ENCODE results near the gene ZCCHC10.
"Not testable (repeated sequence)": the region's sequence is repeated elsewhere in the genome, so short reads cannot be mapped to it uniquely, and the experiment has no call there.

Gene ZCCHC10

DNA sequence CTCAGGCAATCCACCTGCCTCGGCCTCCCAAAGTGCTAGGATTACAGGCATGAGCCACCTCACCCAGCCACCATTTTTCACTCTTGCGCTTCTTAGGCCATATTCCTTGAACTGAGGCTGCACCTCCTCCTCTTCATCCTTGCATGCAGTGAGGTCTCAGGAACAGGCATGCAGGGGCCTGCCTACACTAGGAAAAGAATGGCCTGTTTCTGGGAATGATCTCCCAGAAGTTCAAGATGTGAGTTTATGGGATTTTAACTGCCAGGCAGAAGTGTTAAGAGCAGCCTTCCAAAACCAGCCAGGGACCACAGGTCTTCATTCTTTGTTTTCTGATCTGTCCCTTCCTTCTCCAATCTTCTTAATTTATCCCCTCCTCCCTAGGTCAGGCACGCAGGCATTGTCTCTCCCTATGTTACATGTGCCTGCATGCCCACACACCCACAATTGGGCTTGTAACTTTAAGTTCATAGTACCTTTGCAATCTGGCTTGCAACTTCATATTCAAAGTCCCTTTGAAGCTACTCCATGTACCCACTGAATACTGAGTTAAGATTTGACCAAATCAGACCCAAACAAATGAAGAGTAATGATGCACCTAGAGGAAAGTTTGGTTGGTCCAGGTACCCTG, 14.9 kb upstream of the ZCCHC10 start:
- Histone ChIP-seq H3K4me3 (ENCODE audit: low read length) (no peak overlapping the region), H3K9me2 (replicated peaks; ENCODE audit: insufficient read depth, low read length) (no peaks in the 10 kb centered on the region), H3K27me3 (replicated peaks; ENCODE audit: insufficient read depth, low read length) (no peaks in the 10 kb centered on the region), H2AFZ (ENCODE audit: low read length) (no peak overlapping the region), H3K9ac (ENCODE audit: low read length) (no peak overlapping the region), H4K20me1 (ENCODE audit: insufficient read depth, low read length) (no peaks in the 10 kb centered on the region), H3K36me3 (replicated peaks; ENCODE audit: insufficient read depth, low read length) (no peaks in the 10 kb centered on the region), H3K4me1 (ENCODE audit: low read length) (no peaks in the 10 kb centered on the region), H3K4me2 (ENCODE audit: low read depth, low read length) (no peak overlapping the region), H3K79me2 (ENCODE audit: low read length) (no peaks in the 10 kb centered on the region), H3K27ac (ENCODE audit: low read length) (no peak overlapping the region), H3K9me3 (replicated peaks; ENCODE audit: insufficient read depth, low read length) (no peaks in the 10 kb centered on the region), H3F3A (ENCODE audit: insufficient read depth, low read length) (no peaks in the 10 kb centered on the region)
- no peak for DNase-seq
- no peak for TF ChIP-seq EZH2 (optimal IDR thresholded peaks at IDR 0.05; ENCODE audit: low read depth, low read length)
- TF ChIP-seq EZH2phosphoT487 (IDR thresholded peaks at IDR 0.05; ENCODE audit: low read length): no peak
- TF ChIP-seq, protein P1, sequence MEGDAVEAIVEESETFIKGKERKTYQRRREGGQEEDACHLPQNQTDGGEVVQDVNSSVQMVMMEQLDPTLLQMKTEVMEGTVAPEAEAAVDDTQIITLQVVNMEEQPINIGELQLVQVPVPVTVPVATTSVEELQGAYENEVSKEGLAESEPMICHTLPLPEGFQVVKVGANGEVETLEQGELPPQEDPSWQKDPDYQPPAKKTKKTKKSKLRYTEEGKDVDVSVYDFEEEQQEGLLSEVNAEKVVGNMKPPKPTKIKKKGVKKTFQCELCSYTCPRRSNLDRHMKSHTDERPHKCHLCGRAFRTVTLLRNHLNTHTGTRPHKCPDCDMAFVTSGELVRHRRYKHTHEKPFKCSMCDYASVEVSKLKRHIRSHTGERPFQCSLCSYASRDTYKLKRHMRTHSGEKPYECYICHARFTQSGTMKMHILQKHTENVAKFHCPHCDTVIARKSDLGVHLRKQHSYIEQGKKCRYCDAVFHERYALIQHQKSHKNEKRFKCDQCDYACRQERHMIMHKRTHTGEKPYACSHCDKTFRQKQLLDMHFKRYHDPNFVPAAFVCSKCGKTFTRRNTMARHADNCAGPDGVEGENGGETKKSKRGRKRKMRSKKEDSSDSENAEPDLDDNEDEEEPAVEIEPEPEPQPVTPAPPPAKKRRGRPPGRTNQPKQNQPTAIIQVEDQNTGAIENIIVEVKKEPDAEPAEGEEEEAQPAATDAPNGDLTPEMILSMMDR (IDR thresholded peaks at IDR 0.05; ENCODE audit: low read length): no peak

DNA sequence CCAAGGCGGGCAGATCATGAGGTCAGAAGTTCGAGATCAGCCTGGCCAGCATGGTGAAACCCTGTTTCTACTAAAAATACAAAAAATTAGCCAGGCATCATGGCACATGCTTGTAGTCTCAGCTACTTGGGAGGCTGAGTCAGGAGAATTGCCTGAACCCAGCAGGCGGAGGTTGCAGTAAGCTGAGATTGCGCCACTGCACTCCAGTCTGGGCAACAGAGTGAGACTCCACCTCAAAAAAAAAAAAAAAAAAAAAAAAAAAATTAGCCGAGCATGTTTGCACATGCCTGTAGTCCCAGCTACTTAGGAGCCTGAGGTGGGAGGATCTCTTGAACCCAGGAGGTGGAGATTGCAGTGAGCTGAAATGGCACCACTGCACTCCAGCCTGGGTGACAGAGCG, 10.3 kb upstream of the ZCCHC10 start:
- H3K4me2 ChIP-seq (ENCODE audit: low read depth, low read length); H3K4me1 ChIP-seq (ENCODE audit: low read length); H3F3A ChIP-seq (ENCODE audit: insufficient read depth, low read length); H3K27me3 ChIP-seq (replicated peaks; ENCODE audit: insufficient read depth, low read length); DNase-seq; H3K9me2 ChIP-seq (replicated peaks; ENCODE audit: insufficient read depth, low read length); H4K20me1 ChIP-seq (ENCODE audit: insufficient read depth, low read length); H3K36me3 ChIP-seq (replicated peaks; ENCODE audit: insufficient read depth, low read length); H3K27ac ChIP-seq (ENCODE audit: low read length); H2AFZ ChIP-seq (ENCODE audit: low read length); H3K4me3 ChIP-seq (ENCODE audit: low read length); H3K79me2 ChIP-seq (ENCODE audit: low read length); H3K9me3 ChIP-seq (replicated peaks; ENCODE audit: insufficient read depth, low read length); H3K9ac ChIP-seq (ENCODE audit: low read length): not testable (repeated sequence)

DNA sequence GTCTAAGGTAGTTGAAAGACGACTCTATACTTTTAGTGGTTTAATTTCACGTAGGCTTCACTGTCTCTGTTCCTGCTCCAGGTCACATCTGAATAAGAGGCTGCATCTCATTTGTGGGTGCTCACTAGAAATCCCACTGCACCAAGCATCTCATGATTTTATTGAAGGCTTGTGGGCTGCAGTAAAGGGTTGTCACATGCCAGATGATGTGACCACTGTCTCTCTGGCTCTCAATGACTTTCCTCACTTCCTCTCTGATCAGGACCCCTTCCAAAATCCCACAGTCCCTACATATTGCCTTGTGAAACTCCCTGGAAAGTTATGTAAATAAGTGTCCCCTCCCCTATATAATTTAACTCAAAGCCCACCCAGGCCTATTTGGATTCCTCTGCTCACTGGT, 8.9 kb upstream of the ZCCHC10 start:
- H3K4me1 ChIP-seq (ENCODE audit: low read length): no peaks in the 10 kb centered on the region
- H3K4me2 ChIP-seq (ENCODE audit: low read depth, low read length): no peak overlapping the region
- no peaks in the 10 kb centered on the region for H3K9me2 ChIP-seq (replicated peaks; ENCODE audit: insufficient read depth, low read length)
- no peaks in the 10 kb centered on the region for H4K20me1 ChIP-seq (ENCODE audit: insufficient read depth, low read length)
- no peak overlapping the region for H3K27ac ChIP-seq (ENCODE audit: low read length)
- H3K4me3 ChIP-seq (ENCODE audit: low read length): no peak overlapping the region
- H3F3A ChIP-seq (ENCODE audit: insufficient read depth, low read length): no peaks in the 10 kb centered on the region
- no peaks in the 10 kb centered on the region for H3K9me3 ChIP-seq (replicated peaks; ENCODE audit: insufficient read depth, low read length)
- no peaks in the 10 kb centered on the region for H3K36me3 ChIP-seq (replicated peaks; ENCODE audit: insufficient read depth, low read length)
- no peak for DNase-seq
- TF ChIP-seq, protein P1 (IDR thresholded peaks at IDR 0.05; ENCODE audit: low read length): no peak
- TF ChIP-seq EZH2phosphoT487 (IDR thresholded peaks at IDR 0.05; ENCODE audit: low read length): no peak
- TF ChIP-seq EZH2 (optimal IDR thresholded peaks at IDR 0.05; ENCODE audit: low read depth, low read length): no peak
- no peaks in the 10 kb centered on the region for H3K27me3 ChIP-seq (replicated peaks; ENCODE audit: insufficient read depth, low read length)
- no peak overlapping the region for H3K9ac ChIP-seq (ENCODE audit: low read length)
- no peaks in the 10 kb centered on the region for H3K79me2 ChIP-seq (ENCODE audit: low read length)
- no peak overlapping the region for H2AFZ ChIP-seq (ENCODE audit: low read length)

DNA sequence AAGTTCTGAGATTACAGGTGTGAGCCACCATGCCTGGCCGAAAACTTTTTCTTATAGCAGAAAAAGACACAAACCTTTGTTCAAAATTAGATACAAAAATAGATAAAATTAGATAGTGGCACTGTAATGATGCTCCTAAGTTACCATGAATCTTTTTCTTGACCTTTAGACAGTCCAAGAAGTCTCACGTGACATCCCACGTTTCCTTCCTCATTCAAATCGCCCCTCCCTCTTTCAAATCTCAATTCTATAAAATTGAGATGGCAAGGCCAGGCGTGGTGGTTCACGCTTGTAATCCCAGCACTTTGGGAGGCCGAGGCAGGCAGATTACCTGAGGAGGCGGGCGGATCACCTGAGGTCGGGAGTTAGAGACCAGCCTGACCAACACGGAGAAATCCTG, 7.7 kb upstream of the ZCCHC10 start:
- no peaks in the 10 kb centered on the region for H3F3A ChIP-seq (ENCODE audit: insufficient read depth, low read length)
- H3K36me3 ChIP-seq (replicated peaks; ENCODE audit: insufficient read depth, low read length): no peaks in the 10 kb centered on the region
- no peaks in the 10 kb centered on the region for H4K20me1 ChIP-seq (ENCODE audit: insufficient read depth, low read length)
- H2AFZ ChIP-seq (ENCODE audit: low read length): no peak overlapping the region
- no peak overlapping the region for H3K27ac ChIP-seq (ENCODE audit: low read length)
- H3K9me3 ChIP-seq (replicated peaks; ENCODE audit: insufficient read depth, low read length): no peaks in the 10 kb centered on the region
- H3K27me3 ChIP-seq (replicated peaks; ENCODE audit: insufficient read depth, low read length): no peaks in the 10 kb centered on the region
- H3K9me2 ChIP-seq (replicated peaks; ENCODE audit: insufficient read depth, low read length): no peaks in the 10 kb centered on the region
- no peak overlapping the region for H3K4me3 ChIP-seq (ENCODE audit: low read length)
- H3K9ac ChIP-seq (ENCODE audit: low read length): no peak overlapping the region
- no peaks in the 10 kb centered on the region for H3K4me1 ChIP-seq (ENCODE audit: low read length)
- TF ChIP-seq EZH2phosphoT487 (IDR thresholded peaks at IDR 0.05; ENCODE audit: low read length) (no peak), EZH2 (optimal IDR thresholded peaks at IDR 0.05; ENCODE audit: low read depth, low read length) (no peak)
- TF ChIP-seq, protein P1 (IDR thresholded peaks at IDR 0.05; ENCODE audit: low read length): no peak
- H3K79me2 ChIP-seq (ENCODE audit: low read length): no peaks in the 10 kb centered on the region
- no peak for DNase-seq
- H3K4me2 ChIP-seq (ENCODE audit: low read depth, low read length): no peak overlapping the region

Data from MM.1S (cell line).